GM12878 (cell line): Measurements from ENCODE around the gene SEMA5A. TPM values are rescaled to one million over a fixed set of nuclear protein-coding genes. Genes with fewer than 3 reads are reported as not detected.

Experiments used
- BRCA1 ChIP-seq: IDR thresholded peaks from 2 replicates; pipeline ENCODE4 v1.6.1; 2011; ENCODE audit warnings: low read depth, low read length, improper control_type of control experiment
- CBX5 ChIP-seq: sonication (generic); IDR thresholded peaks from 2 replicates; pipeline ENCODE4 v1.6.1; 2016; ENCODE audit warnings: low read depth, moderate library complexity, mild to moderate bottlenecking, inconsistent platforms
- CHD4 ChIP-seq: fragments of 200-600 bp; sonication (generic); IDR thresholded peaks from 2 replicates; pipeline ENCODE4 v1.6.1; 2016; ENCODE audit warnings: mild to moderate bottlenecking
- IRF5 ChIP-seq: fragments of 450-650 bp; IDR thresholded peaks from 2 replicates; pipeline ENCODE4 v1.6.1; 2017; ENCODE audit warnings: borderline replicate concordance
- KLF5 ChIP-seq: fragments of 450-650 bp; IDR thresholded peaks from 2 replicates; pipeline ENCODE4 v1.6.1; 2014; ENCODE audit warnings: mild to moderate bottlenecking; ENCODE audit not compliant: partially characterized antibody
- LARP7 ChIP-seq: fragments of 450-650 bp; IDR thresholded peaks from 2 replicates; pipeline ENCODE4 v1.6.1; 2017; ENCODE audit warnings: mild to moderate bottlenecking
- RELA ChIP-seq: fragments of 450-650 bp; IDR thresholded peaks from 2 replicates; pipeline ENCODE4 v1.8.0; 2014; ENCODE audit warnings: borderline replicate concordance; ENCODE audit not compliant: partially characterized antibody
- SREBF1 ChIP-seq: IDR thresholded peaks from 2 replicates; pipeline ENCODE4 v1.6.1; 2012; ENCODE audit warnings: mild to moderate bottlenecking, low read length
- ZNF274 ChIP-seq: IDR thresholded peaks from one replicate; pipeline ENCODE4 v1.8.0; 2011; ENCODE audit not compliant: insufficient read length, insufficient read depth
- ZNF592 ChIP-seq: fragments of 450-650 bp; IDR thresholded peaks from 2 replicates; pipeline ENCODE4 v1.6.1; 2017; ENCODE audit warnings: mild to moderate bottlenecking, moderate library complexity
- polyA plus RNA-seq, 11 experiments: library from polyadenylated mRNA; depleted of rRNA in 4 of 11; unstranded in 6 of 11; stranded (reverse) in 5 of 11; fragments of >200 nt; fragmentation: Nextera tagmentation in 4 of 11; fragmentation: Illumina TruSeq in 1 of 11; extraction: Ambion mirVana in 4 of 11; extraction: Trizol in 1 of 11; gene quantifications; 1 replicate in 1 of 11; 2 replicates in 10 of 11; pipeline versions ENCODE4 v1.2.1 to v1.2.3, GENCODE V29; 2011 to 2016; ENCODE audit warnings: inconsistent platforms in 2 of 11, missing spikeins in 2 of 11, low read depth in 1 of 11
- total RNA-seq, 4 experiments: library from RNA; depleted of rRNA in 3 of 4; stranded (reverse); fragments of >200 nt in 3 of 4; fragmentation: Illumina TruSeq in 1 of 4; extraction: Trizol in 1 of 4; gene quantifications; 2 replicates each; pipeline versions ENCODE4 v1.2.1 to v1.2.3, GENCODE V29; 2013 to 2021

SEMA5A gene
- total and polyA plus RNA-seq, 10 of the 15 experiments (the other 5 are each of a cell fraction or from before 2014, with no cell fraction given), result 0.03 to 2.4 (median 0.09) TPM; not detected in 1

GRCh38 chr5:9212605-9213004 is 333.3 kb downstream of the SEMA5A start (continued):
- TF ChIP-seq CHD4 (no peak), ZNF274 (no peak), BRCA1 (no peak), KLF5 (no peak), RELA (no peak), LARP7 (no peak), CBX5 (no peak), SREBF1 (no peak), ZNF592 (no peak), IRF5 (no peak)
